ENCODE results near the gene PGAM2. TPM values are rescaled to one million over a fixed set of nuclear protein-coding genes. Genes with fewer than 3 reads are reported as not detected.

The PGAM2 gene
- polyA plus RNA-seq, 3 donors: 0.13 TPM; not detected in 2

GRCh38 chr7:44097064-44097932 is 31.9 kb upstream of the PGAM2 start:
- Histone ChIP-seq H4K20me1 (ENCODE audit: insufficient read depth, low read length) (no peaks in the 10 kb centered on the region), H3K27ac (ENCODE audit: low read depth in 1 of 2, low read length in 2 of 2) (no peak overlapping the region), H3K9ac (ENCODE audit: insufficient read depth, low read length, poor library complexity, severe bottlenecking) (no peak overlapping the region), H3K9me3 (replicated peaks in 1 of 2; ENCODE audit: control insufficient read depth in 1 of 2, insufficient read depth in 1 of 2, low read length in 2 of 2) (no peaks in the 10 kb centered on the region), H3K36me3 (replicated peaks in 1 of 2; ENCODE audit: control insufficient read depth in 1 of 2, insufficient read depth in 2 of 2, low read length in 2 of 2) (no peaks in the 10 kb centered on the region), H3K4me1 (ENCODE audit: control insufficient read depth in 1 of 2, insufficient read depth in 2 of 2, low read length in 2 of 2) (no peaks in the 10 kb centered on the region), H3K79me2 (ENCODE audit: insufficient read depth, low read length) (no peaks in the 10 kb centered on the region), H3K4me2 (replicated peaks; ENCODE audit: extremely low read depth, low read length, poor library complexity, severe bottlenecking) (no peak overlapping the region), H2AFZ (ENCODE audit: insufficient read depth, low read depth, low read length, poor library complexity, severe bottlenecking) (no peak overlapping the region), H3K27me3 (ENCODE audit: control insufficient read depth in 2 of 2, insufficient read depth in 2 of 2, low read length in 2 of 2) (peaks cover 0 to under 1% of the 10 kb centered on the region in 2 donors), H3K4me3 (replicated peaks in 1 of 3; ENCODE audit: low read depth in 2 of 3, low read length in 3 of 3) (no peak overlapping the region)
- Mint-ChIP-seq H3K9me3 (peaks cover 0 to 6% (median 0%) of the 10 kb centered on the region in 7 donors), H3K27me3 (ENCODE audit: low read depth in 3 of 3) (peaks cover 4 to 7% (median 6%) of the 10 kb centered on the region in 3 donors), H3K4me3 (no peak overlapping the region), H3K27ac (peak overlapping the region in 1 of 7 donors; percentile 48), H3K4me1 (peaks cover 11% of the 10 kb centered on the region), H3K36me3 (no peaks in the 10 kb centered on the region)
- no peak for TF ChIP-seq CTCF (IDR thresholded peaks at IDR 0.05)
- intact Hi-C loops (cut with micrococcal nuclease): no loop called here
- DNase-seq: no peak
- 87% methylated on average over 5 of the region's 9 CpGs for WGBS (ENCODE audit: insufficient coverage)

- Histone ChIP-seq H3K9ac (ENCODE audit: insufficient read depth, low read length, poor library complexity, severe bottlenecking) (no peak overlapping the region), H3K27ac (ENCODE audit: low read depth in 1 of 2, low read length in 2 of 2) (no peak overlapping the region), H3K4me2 (replicated peaks; ENCODE audit: extremely low read depth, low read length, poor library complexity, severe bottlenecking) (no peak overlapping the region), H3K79me2 (ENCODE audit: insufficient read depth, low read length) (no peaks in the 10 kb centered on the region), H3K4me3 (replicated peaks in 1 of 3; ENCODE audit: low read depth in 2 of 3, low read length in 3 of 3) (no peak overlapping the region), H3K36me3 (replicated peaks in 1 of 2; ENCODE audit: control insufficient read depth in 1 of 2, insufficient read depth in 2 of 2, low read length in 2 of 2) (no peaks in the 10 kb centered on the region), H3K4me1 (ENCODE audit: control insufficient read depth in 1 of 2, insufficient read depth in 2 of 2, low read length in 2 of 2) (no peaks in the 10 kb centered on the region), H3K27me3 (ENCODE audit: control insufficient read depth in 2 of 2, insufficient read depth in 2 of 2, low read length in 2 of 2) (no peaks in the 10 kb centered on the region), H4K20me1 (ENCODE audit: insufficient read depth, low read length) (no peaks in the 10 kb centered on the region), H3K9me3 (replicated peaks in 1 of 2; ENCODE audit: control insufficient read depth in 1 of 2, insufficient read depth in 1 of 2, low read length in 2 of 2) (no peaks in the 10 kb centered on the region), H2AFZ (ENCODE audit: insufficient read depth, low read depth, low read length, poor library complexity, severe bottlenecking) (no peak overlapping the region)
- Mint-ChIP-seq H3K36me3 (no peaks in the 10 kb centered on the region), H3K27ac (no peak overlapping the region), H3K27me3 (ENCODE audit: low read depth in 3 of 3) (peaks cover 0 to 5% (median 3%) of the 10 kb centered on the region in 3 donors), H3K4me1 (peaks cover 11% of the 10 kb centered on the region), H3K4me3 (no peak overlapping the region), H3K9me3 (peaks cover 0 to 6% (median 0%) of the 10 kb centered on the region in 7 donors)
- DNase-seq: no peak
- WGBS (ENCODE audit: insufficient coverage): 94% methylated on average over 8 of the region's 8 CpGs
- no peak for TF ChIP-seq CTCF (IDR thresholded peaks at IDR 0.05)
- intact Hi-C loops (cut with micrococcal nuclease): no loop called here
Measured at GRCh38 chr7:44096326-44096881, 31.0 kb upstream of the PGAM2 start.
